Measurements from ENCODE around the gene LRRC3.

GRCh38 chr21:44475266-44475845, 20.0 kb downstream of the LRRC3 start:
- TF ChIP-seq CTCF (IDR thresholded peaks at IDR 0.05; ENCODE audit: low read depth, low read length): no peak
- no peak for TF ChIP-seq EZH2phosphoT487 (IDR thresholded peaks at IDR 0.05; ENCODE audit: low read depth)
